Astrocyte of the spinal cord (primary cell): ENCODE measurements around the gene NEU3.
"Not testable (repeated sequence)": the region's sequence is repeated elsewhere in the genome, so short reads cannot be mapped to it uniquely, and the experiment has no call there.

ENCODE experiments used
- DNase-seq: peaks from one replicate; pipeline ENCODE4 v3.0.0; 2011; ENCODE audit warnings: low read depth, low spot score
- H3K4me3 ChIP-seq: 2 replicates; pipeline ENCODE4 v1.5.1; 2011; ENCODE audit warnings: low read depth, mild to moderate bottlenecking, low read length, moderate library complexity
- CTCF ChIP-seq: IDR thresholded peaks from 2 replicates; pipeline ENCODE4 v1.5.1; 2012; ENCODE audit warnings: low read depth, mild to moderate bottlenecking, low read length, inconsistent platforms
- in situ Hi-C: cut with HindIII; loops from 2 replicates; pipeline ENCODE4 v1.10.0; 2017; ENCODE audit warnings: low sequenced_read_pairs

NEU3 gene

GRCh38 chr11:75040167-75040770, 51.5 kb downstream of the NEU3 start:
- in situ Hi-C loops: no loop called here
- no peak for TF ChIP-seq CTCF
- H3K4me3 ChIP-seq: no peak overlapping the region

GRCh38 chr11:75041263-75041662, 52.5 kb downstream of the NEU3 start:
- no peak for DNase-seq
- no peak for TF ChIP-seq CTCF
- in situ Hi-C loops: no loop called here
- no peak overlapping the region for H3K4me3 ChIP-seq

More at GRCh38 chr11:75040167-75040770, 51.5 kb downstream of the NEU3 start:
- DNase-seq: no peak

- DNase-seq, H3K4me3 ChIP-seq, in situ Hi-C loops: not testable (repeated sequence)
These were observed 53.1 kb downstream of the NEU3 start for GRCh38 chr11:75041821-75042220.

- H3K4me3 ChIP-seq, in situ Hi-C loops, DNase-seq: not testable (repeated sequence)
These were observed 55.8 kb downstream of the NEU3 start for GRCh38 chr11:75044381-75045170.

GRCh38 chr11:75046668-75047067, 57.9 kb downstream of the NEU3 start:
- in situ Hi-C loops, DNase-seq, H3K4me3 ChIP-seq: not testable (repeated sequence)

- TF ChIP-seq CTCF: no peak
- DNase-seq: no peak
- H3K4me3 ChIP-seq: no peak overlapping the region
- in situ Hi-C loops: no loop called here
These were observed 58.5 kb downstream of the NEU3 start for GRCh38 chr11:75047191-75047590.

GRCh38 chr11:75049501-75050266, 61.0 kb downstream of the NEU3 start:
- DNase-seq, H3K4me3 ChIP-seq, in situ Hi-C loops: not testable (repeated sequence)

- DNase-seq: no peak
- TF ChIP-seq CTCF: no peak
- in situ Hi-C loops: no loop called here
- no peak overlapping the region for H3K4me3 ChIP-seq
These were observed 61.8 kb downstream of the NEU3 start for GRCh38 chr11:75050516-75050915.
